GM12865 (cell line): Measurements from ENCODE around the gene CRACR2B.

ENCODE experiments used
- DNase-seq: peaks from one replicate; pipeline ENCODE4 v3.0.0; 2010; ENCODE audit warnings: low read depth
- H3K4me3 ChIP-seq: 2 replicates; pipeline ENCODE4 v1.5.1; 2011; ENCODE audit warnings: mild to moderate bottlenecking, low read depth, low read length, control low read depth
- TF ChIP-seq, protein P1 (sequence below): IDR thresholded peaks from 2 replicates; pipeline ENCODE4 v1.5.1; 2011; ENCODE audit warnings: low read length, control low read depth, low read depth, inconsistent platforms; ENCODE audit not compliant: insufficient read depth; ENCODE audit errors: missing control alignments

CRACR2B gene

DNA sequence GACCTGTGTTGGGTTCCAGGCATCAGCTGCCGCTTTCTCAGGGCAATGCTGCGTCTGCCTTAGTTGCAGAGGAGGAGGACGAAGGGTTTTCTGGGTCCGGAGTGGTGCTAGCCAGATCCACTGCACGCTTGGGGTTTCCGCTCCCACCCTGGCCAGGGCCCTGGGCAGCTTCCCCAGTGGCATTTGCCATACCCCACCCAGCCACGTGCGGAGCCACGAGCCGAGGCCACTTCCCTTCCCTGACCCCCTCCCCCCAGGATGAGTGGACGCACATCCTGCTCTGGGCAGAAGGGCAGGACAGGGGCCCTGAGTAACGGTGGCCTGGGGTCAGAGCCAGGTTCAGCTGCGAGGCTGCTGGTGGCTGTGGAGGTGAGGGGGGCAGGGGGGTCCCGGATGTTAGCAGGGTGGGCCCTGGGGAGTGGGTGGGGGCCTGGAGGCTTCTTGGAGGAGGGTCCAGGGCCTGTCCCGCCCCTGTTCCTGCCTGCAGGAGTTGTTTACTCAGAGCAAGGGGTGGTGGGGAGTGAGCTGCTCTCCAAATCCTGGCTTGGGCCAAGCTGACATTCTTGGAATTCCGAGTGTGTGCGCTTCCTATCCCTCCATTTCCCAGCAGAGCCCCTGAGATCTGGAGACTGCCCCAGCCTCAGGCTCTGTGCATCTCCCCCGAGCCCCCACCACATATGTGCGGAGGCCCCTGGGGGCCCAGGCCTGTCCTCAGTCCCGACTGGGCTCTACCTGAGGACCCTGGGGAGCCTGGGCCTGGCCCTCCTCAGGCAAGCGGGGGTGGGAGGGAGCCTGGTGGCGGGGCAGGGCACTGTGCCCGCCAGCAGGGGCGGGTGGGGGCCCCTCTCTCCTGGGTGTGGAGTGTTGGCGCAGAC, 16.3 kb downstream of the CRACR2B start:
- H3K4me3 ChIP-seq, result peak overlapping the region; percentile 98; the same call in 1 of the 2 replicates
- DNase-seq, result no peak

DNA sequence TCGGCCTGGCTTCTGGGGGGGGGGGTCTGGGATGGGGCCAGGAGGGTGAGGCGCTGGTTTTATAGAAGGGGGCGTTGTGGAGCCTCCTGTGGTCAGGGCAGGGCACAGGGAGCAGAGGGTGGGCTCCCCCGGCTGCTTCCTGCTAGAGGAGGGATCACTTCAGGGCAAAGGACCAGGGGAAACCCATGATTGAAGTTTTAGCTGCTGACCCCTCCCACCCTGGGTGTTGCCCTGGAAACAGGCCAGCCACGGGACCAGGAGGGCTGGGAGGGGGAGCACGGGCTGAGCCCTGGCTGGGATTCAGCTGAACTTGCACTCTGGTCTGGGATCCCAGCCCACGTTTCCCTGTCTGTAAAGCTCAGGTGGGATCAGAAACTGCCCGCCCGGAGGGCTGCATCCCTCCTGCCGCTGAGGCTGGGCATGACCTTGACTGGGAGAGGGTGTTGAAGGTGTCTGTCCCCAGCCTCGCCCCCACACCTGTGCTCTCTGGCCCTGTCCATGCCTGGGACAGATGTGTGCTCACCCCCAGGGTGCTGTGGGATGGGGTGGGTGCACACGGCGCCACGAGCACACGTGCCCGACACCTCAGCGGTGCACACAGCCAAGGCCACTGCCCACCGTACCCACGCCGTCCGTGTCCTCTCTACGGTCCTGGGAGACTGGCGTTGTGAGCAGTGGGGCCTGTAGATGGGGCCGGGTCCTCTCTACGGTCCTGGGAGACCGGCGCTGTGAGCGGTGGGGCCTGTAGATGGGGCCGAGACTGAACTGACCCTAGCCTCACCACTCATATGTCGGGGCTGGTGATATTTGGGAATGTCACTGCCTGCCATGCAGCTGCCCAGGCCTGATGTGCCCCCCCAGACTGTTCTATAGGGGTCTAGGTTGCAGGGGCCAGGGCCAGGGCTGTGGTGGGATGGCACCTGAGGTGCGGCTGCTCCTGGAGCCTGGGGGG, 17.2 kb downstream of the CRACR2B start:
- TF ChIP-seq, protein P1, sequence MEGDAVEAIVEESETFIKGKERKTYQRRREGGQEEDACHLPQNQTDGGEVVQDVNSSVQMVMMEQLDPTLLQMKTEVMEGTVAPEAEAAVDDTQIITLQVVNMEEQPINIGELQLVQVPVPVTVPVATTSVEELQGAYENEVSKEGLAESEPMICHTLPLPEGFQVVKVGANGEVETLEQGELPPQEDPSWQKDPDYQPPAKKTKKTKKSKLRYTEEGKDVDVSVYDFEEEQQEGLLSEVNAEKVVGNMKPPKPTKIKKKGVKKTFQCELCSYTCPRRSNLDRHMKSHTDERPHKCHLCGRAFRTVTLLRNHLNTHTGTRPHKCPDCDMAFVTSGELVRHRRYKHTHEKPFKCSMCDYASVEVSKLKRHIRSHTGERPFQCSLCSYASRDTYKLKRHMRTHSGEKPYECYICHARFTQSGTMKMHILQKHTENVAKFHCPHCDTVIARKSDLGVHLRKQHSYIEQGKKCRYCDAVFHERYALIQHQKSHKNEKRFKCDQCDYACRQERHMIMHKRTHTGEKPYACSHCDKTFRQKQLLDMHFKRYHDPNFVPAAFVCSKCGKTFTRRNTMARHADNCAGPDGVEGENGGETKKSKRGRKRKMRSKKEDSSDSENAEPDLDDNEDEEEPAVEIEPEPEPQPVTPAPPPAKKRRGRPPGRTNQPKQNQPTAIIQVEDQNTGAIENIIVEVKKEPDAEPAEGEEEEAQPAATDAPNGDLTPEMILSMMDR, result no peak
- DNase-seq, result no peak
- no peak overlapping the region for H3K4me3 ChIP-seq

More for the DNA sequence above, 16.3 kb downstream of the CRACR2B start:
- TF ChIP-seq, protein P1, result no peak

- TF ChIP-seq, protein P1, result no peak
- DNase-seq, result no peak
- H3K4me3 ChIP-seq, result no peak overlapping the region
Observed at GRCh38 chr11:845872-846495, 18.3 kb downstream of the CRACR2B start.

DNA sequence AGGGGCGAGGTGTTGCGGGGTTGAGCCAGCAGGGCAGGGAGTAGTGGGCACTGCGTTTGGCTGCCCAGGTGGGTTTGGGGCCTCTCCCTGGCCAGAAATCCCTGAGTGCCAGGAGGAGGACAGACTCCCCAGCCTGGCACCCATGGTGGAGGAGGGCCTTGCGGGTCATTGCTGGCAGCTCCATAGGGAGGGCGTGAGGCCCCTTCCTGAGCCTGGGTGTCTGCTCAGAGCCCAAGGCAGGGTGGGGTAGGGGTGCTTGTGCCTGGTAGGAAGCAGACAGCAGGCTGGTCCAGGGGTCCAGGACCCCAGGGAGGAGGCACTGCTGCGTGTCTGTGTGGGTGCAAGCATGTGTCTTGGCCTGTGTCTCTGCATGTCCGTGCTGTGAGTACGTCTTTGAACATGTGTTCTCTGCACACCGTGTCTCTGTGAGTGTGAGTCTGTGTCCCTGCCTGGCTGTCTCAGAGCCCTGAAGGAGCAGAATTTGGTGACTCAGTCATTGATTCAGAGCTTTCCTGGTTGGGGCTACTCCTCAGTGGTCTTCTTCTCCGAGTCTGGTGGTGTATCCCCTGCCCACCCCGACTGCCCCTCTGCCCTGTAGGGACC, 18.9 kb downstream of the CRACR2B start:
- no peak overlapping the region for H3K4me3 ChIP-seq
- no peak for DNase-seq
- TF ChIP-seq, protein P1, result no peak

GRCh38 chr11:847876-848275, 20.2 kb downstream of the CRACR2B start:
- TF ChIP-seq, protein P1, result no peak
- no peak for DNase-seq
- H3K4me3 ChIP-seq, result no peak overlapping the region

- no peak overlapping the region for H3K4me3 ChIP-seq
Observed at GRCh38 chr11:848380-848931, 20.7 kb downstream of the CRACR2B start.

More at GRCh38 chr11:848380-848931, 20.7 kb downstream of the CRACR2B start:
- peak; percentile 58 for DNase-seq
- TF ChIP-seq, protein P1, result peak; percentile 97
